GM12801 (cell line): ENCODE results near the gene ASTN2.

Experiments used
- CTCF ChIP-seq: IDR thresholded peaks from one replicate; pipeline ENCODE4 v1.5.1; 2011; ENCODE audit warnings: control low read depth; ENCODE audit not compliant: insufficient read length; ENCODE audit errors: extremely low read depth

ASTN2 gene

GRCh38 chr9:117014061-117014460 is 400.8 kb downstream of the ASTN2 start:
- TF ChIP-seq CTCF, result no peak

- TF ChIP-seq CTCF, result no peak
These were observed 401.3 kb downstream of the ASTN2 start for GRCh38 chr9:117013440-117013995.

GRCh38 chr9:117010061-117010460 is 404.8 kb downstream of the ASTN2 start:
- no peak for TF ChIP-seq CTCF

DNA sequence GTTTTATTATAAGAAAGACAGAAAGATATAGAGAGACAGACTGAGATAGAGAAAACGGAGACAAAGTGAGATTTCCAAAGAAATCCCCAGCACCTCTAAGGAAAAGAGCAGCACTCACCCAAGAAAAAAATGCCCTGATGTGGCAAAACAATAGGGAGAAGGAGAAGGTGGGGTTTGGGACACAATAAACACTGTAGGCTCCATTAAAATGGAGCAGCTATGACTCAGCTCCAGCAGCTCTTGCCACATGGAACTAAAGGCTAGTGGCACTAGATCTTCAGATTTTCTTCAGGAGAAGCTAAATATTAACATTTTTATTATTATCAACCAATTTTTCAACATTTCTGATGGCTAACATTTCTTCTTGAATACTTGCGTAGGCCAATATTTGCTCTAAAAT is 406.0 kb downstream of the ASTN2 start:
- TF ChIP-seq CTCF, result no peak

- no peak for TF ChIP-seq CTCF
These were observed 406.4 kb downstream of the ASTN2 start for GRCh38 chr9:117008461-117008860.

DNA sequence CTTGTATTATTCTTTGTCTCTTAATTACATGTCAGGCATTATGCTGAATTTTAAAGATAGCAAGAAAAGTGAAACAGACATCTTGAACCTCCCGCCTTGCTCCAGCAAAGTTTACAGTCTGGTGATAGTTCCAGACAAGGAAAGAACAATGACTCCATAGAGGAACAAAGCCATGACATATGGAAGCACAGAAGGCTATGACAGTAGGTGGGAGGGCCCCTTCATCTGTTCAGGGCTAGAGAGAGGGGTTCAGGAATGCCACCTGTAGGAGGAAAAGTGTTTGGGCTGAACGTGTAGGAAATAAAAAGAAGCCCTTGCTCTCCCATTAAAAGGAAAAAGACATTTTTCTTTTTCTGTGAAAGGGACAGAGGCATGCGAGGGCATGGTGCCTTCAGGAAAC is 412.2 kb downstream of the ASTN2 start:
- TF ChIP-seq CTCF, result no peak

GRCh38 chr9:117000834-117001233 is 414.0 kb downstream of the ASTN2 start:
- no peak for TF ChIP-seq CTCF
